Measurements from ENCODE around the gene PJVK. TPM values are rescaled to one million over a fixed set of nuclear protein-coding genes. Genes with fewer than 3 reads are reported as not detected.
"Not testable (repeated sequence)": the region's sequence is repeated elsewhere in the genome, so short reads cannot be mapped to it uniquely, and the experiment has no call there.

The PJVK gene
- total RNA-seq, 2 donors from 2014 or later, result 1.7 to 4.5 TPM

GRCh38 chr2:178423746-178424145, 27.4 kb upstream of the PJVK start:
- not testable (repeated sequence) for ATAC-seq; H3K27ac Mint-ChIP-seq; DNase-seq (ENCODE audit: low spot score in 2 of 2)
- peaks cover 21 to 41% of the 10 kb centered on the region in 2 donors for H3K36me3 Mint-ChIP-seq
- H3K9me3 Mint-ChIP-seq, result peaks cover 17 to 18% of the 10 kb centered on the region in 2 donors

GRCh38 chr2:178425255-178425827, 25.8 kb upstream of the PJVK start:
- Mint-ChIP-seq H3K9me3 (peaks cover 17 to 18% of the 10 kb centered on the region in 2 donors), H3K36me3 (peaks cover 31 to 48% of the 10 kb centered on the region in 2 donors), H3K27ac (no peak overlapping the region)
- ATAC-seq (no peak), DNase-seq (ENCODE audit: low spot score in 2 of 2) (no peak)

- Mint-ChIP-seq H3K9me3 (peaks cover 17 to 18% of the 10 kb centered on the region in 2 donors), H3K36me3 (peaks cover 34 to 55% of the 10 kb centered on the region in 2 donors), H3K27ac (no peak overlapping the region)
- DNase-seq (ENCODE audit: low spot score in 2 of 2), result no peak
- ATAC-seq, result no peak
Measured at GRCh38 chr2:178426388-178426787, 24.8 kb upstream of the PJVK start.

GRCh38 chr2:178427458-178427857, 23.7 kb upstream of the PJVK start:
- no peak overlapping the region for H3K27ac Mint-ChIP-seq
- DNase-seq (ENCODE audit: low spot score in 2 of 2) (no peak), ATAC-seq (no peak)
- H3K36me3 Mint-ChIP-seq, result peaks cover 34 to 65% of the 10 kb centered on the region in 2 donors
- peaks cover 17 to 18% of the 10 kb centered on the region in 2 donors for H3K9me3 Mint-ChIP-seq

- peak overlapping the region in 1 of 2 donors; percentile 13 for H3K27ac Mint-ChIP-seq
Measured at GRCh38 chr2:178428396-178428806, 22.8 kb upstream of the PJVK start.

GRCh38 chr2:178429336-178429735, 21.8 kb upstream of the PJVK start:
- DNase-seq (ENCODE audit: low spot score in 2 of 2) (no peak), ATAC-seq (no peak)
- no peak overlapping the region for H3K27ac Mint-ChIP-seq
- H3K9me3 Mint-ChIP-seq, result peaks cover 16 to 17% of the 10 kb centered on the region in 2 donors
- peaks cover 34 to 58% of the 10 kb centered on the region in 2 donors for H3K36me3 Mint-ChIP-seq

More at GRCh38 chr2:178428396-178428806, 22.8 kb upstream of the PJVK start:
- no peak for DNase-seq (ENCODE audit: low spot score in 2 of 2)
- no peak for ATAC-seq
- H3K36me3 Mint-ChIP-seq, result peaks cover 34 to 65% of the 10 kb centered on the region in 2 donors
- peaks cover 17 to 18% of the 10 kb centered on the region in 2 donors for H3K9me3 Mint-ChIP-seq

GRCh38 chr2:178436662-178437061, 14.5 kb upstream of the PJVK start:
- Mint-ChIP-seq H3K9me3 (no peaks in the 10 kb centered on the region), H3K36me3 (peaks cover 10 to 17% of the 10 kb centered on the region in 2 donors), H3K27ac (no peak overlapping the region)
- no peak for ATAC-seq
- DNase-seq (ENCODE audit: low spot score in 2 of 2), result no peak

GRCh38 chr2:178441426-178441825, 9.8 kb upstream of the PJVK start:
- DNase-seq (ENCODE audit: low spot score in 2 of 2) (no peak), ATAC-seq (no peak)
- Mint-ChIP-seq H3K27ac (no peak overlapping the region), H3K9me3 (no peaks in the 10 kb centered on the region), H3K36me3 (peaks cover 5 to 10% of the 10 kb centered on the region in 2 donors)

GRCh38 chr2:178448968-178449661, 2.1 kb upstream of the PJVK start:
- Mint-ChIP-seq H3K36me3 (peaks cover 29 to 31% of the 10 kb centered on the region in 2 donors), H3K9me3 (no peaks in the 10 kb centered on the region), H3K27ac (peak overlapping the region in 1 of 2 donors; percentile 95)
- no peak for ATAC-seq
- DNase-seq (ENCODE audit: low spot score in 2 of 2), result no peak

GRCh38 chr2:178449700-178450523, 1.3 kb upstream of the PJVK start:
- peak in 1 of 2 donors; percentile 1 for ATAC-seq
- Mint-ChIP-seq H3K36me3 (peaks cover 29 to 31% of the 10 kb centered on the region in 2 donors), H3K9me3 (peaks cover 0 to 5% of the 10 kb centered on the region in 2 donors), H3K27ac (peak overlapping the region; percentile 92 to 95)
- DNase-seq (ENCODE audit: low spot score in 2 of 2), result no peak

GRCh38 chr2:178450524-178450773, 729 bp upstream of the PJVK start:
- H3K36me3 Mint-ChIP-seq, result peaks cover 29 to 31% of the 10 kb centered on the region in 2 donors
- peak in 1 of 2 donors; percentile 66 for ATAC-seq
- DNase-seq (ENCODE audit: low spot score in 2 of 2), result peak in 1 of 2 donors; percentile 89
- peak overlapping the region; percentile 92 to 95 for H3K27ac Mint-ChIP-seq
- peaks cover 0 to 6% of the 10 kb centered on the region in 2 donors for H3K9me3 Mint-ChIP-seq

- H3K9me3 Mint-ChIP-seq, result peaks cover 0 to 6% of the 10 kb centered on the region in 2 donors
- ATAC-seq (no peak), DNase-seq (ENCODE audit: low spot score in 2 of 2) (no peak)
- H3K36me3 Mint-ChIP-seq, result peaks cover 26 to 29% of the 10 kb centered on the region in 2 donors
- H3K27ac Mint-ChIP-seq, result no peak overlapping the region
Measured at GRCh38 chr2:178452334-178452733, 1.2 kb downstream of the PJVK start.

GRCh38 chr2:178452870-178453269, 1.7 kb downstream of the PJVK start:
- no peak for DNase-seq (ENCODE audit: low spot score in 2 of 2)
- no peak for ATAC-seq
- peaks cover 0 to 6% of the 10 kb centered on the region in 2 donors for H3K9me3 Mint-ChIP-seq
- no peak overlapping the region for H3K27ac Mint-ChIP-seq
- H3K36me3 Mint-ChIP-seq, result peaks cover 21 to 29% of the 10 kb centered on the region in 2 donors

GRCh38 chr2:178455947-178456346, 4.8 kb downstream of the PJVK start:
- DNase-seq (ENCODE audit: low spot score in 2 of 2), result no peak
- peaks cover 0 to 6% of the 10 kb centered on the region in 2 donors for H3K9me3 Mint-ChIP-seq
- no peak overlapping the region for H3K27ac Mint-ChIP-seq
- ATAC-seq, result no peak
- H3K36me3 Mint-ChIP-seq, result peaks cover 6 to 8% of the 10 kb centered on the region in 2 donors

- no peaks in the 10 kb centered on the region for H3K36me3 Mint-ChIP-seq
- no peak for ATAC-seq
- no peak for DNase-seq (ENCODE audit: low spot score in 2 of 2)
- peaks cover 0 to 6% of the 10 kb centered on the region in 2 donors for H3K9me3 Mint-ChIP-seq
- no peak overlapping the region for H3K27ac Mint-ChIP-seq
Measured at GRCh38 chr2:178457390-178457886, 6.3 kb downstream of the PJVK start.

GRCh38 chr2:178469219-178469849, 18.2 kb downstream of the PJVK start:
- no peak overlapping the region for H3K27ac Mint-ChIP-seq
- no peak for ATAC-seq
- no peak for DNase-seq (ENCODE audit: low spot score in 2 of 2)
- H3K36me3 Mint-ChIP-seq, result no peaks in the 10 kb centered on the region
- no peaks in the 10 kb centered on the region for H3K9me3 Mint-ChIP-seq
